Cardiac fibroblast (primary cell): Measurements from ENCODE around the gene USP49.
A peak's percentile ranks its signal among the peaks of the same experiment; 100 is the strongest.

Experiments used
- DNase-seq, 2 donors: peaks; one replicate each; pipeline versions ENCODE4 v3.0.0 to v3.0.0-alpha.2; 2010; ENCODE audit warnings: low read depth in 2 of 2
- H3K4me3 ChIP-seq, 2 donors: replicated peaks in 1 of 2; 1 replicate in 1 of 2; 2 replicates in 1 of 2; pipeline ENCODE4 v1.5.1; 2011; ENCODE audit warnings: low read depth in 2 of 2, low read length in 2 of 2, mild to moderate bottlenecking in 2 of 2, moderate library complexity in 1 of 2
- CTCF ChIP-seq: IDR thresholded peaks from one replicate; pipeline ENCODE4 v1.5.1; 2011; ENCODE audit warnings: low read depth, mild to moderate bottlenecking, low read length, inconsistent platforms

The USP49 gene

GRCh38 chr6:41935685-41936072 lies 40.5 kb upstream of the USP49 start:
- DNase-seq: no peak
- no peak for TF ChIP-seq CTCF
- H3K4me3 ChIP-seq: no peak overlapping the region

GRCh38 chr6:41935193-41935574 lies 40.0 kb upstream of the USP49 start:
- DNase-seq: no peak
- H3K4me3 ChIP-seq: no peak overlapping the region
- TF ChIP-seq CTCF: no peak

- TF ChIP-seq CTCF: no peak
- no peak overlapping the region for H3K4me3 ChIP-seq
- peak in 1 of 2 donors; percentile 14 for DNase-seq
These were observed 39.4 kb upstream of the USP49 start for GRCh38 chr6:41934278-41935192.

- TF ChIP-seq CTCF: no peak
- no peak overlapping the region for H3K4me3 ChIP-seq
- no peak for DNase-seq
These were observed 37.2 kb upstream of the USP49 start for GRCh38 chr6:41932378-41932777.

GRCh38 chr6:41931792-41932191 lies 36.6 kb upstream of the USP49 start:
- no peak overlapping the region for H3K4me3 ChIP-seq
- no peak for DNase-seq
- no peak for TF ChIP-seq CTCF

- DNase-seq: no peak
- TF ChIP-seq CTCF: no peak
These were observed 34.7 kb upstream of the USP49 start for GRCh38 chr6:41929924-41930323.

GRCh38 chr6:41927253-41927652 lies 32.1 kb upstream of the USP49 start:
- DNase-seq: no peak
- no peak overlapping the region for H3K4me3 ChIP-seq
- TF ChIP-seq CTCF: no peak

More at GRCh38 chr6:41929924-41930323, 34.7 kb upstream of the USP49 start:
- H3K4me3 ChIP-seq: no peak overlapping the region
